Endothelial cell of umbilical vein (primary cell): ENCODE results near the gene RABEP2. TPM values are rescaled to one million over a fixed set of nuclear protein-coding genes. Genes with fewer than 3 reads are reported as not detected.

ENCODE experiments used
- BruUV-seq: library from RNA; stranded (reverse); fragments of 400-500 nt; replicated peaks from 2 replicates; lab custom pipeline; 2021; lab: Mats Ljungman, UMichigan
- CTCF ChIA-PET: fragments of 300-600, 350-600 bp; sonication (Branson Sonifier 250); formaldehyde crosslinking; loops from one replicate; lab custom pipeline; 2021; ENCODE audit warnings: antibody characterized with exemption, inconsistent platforms; lab: Charles Lee
- POLR2A ChIA-PET: fragments of 300-600, 350-600 bp; sonication (Branson Sonifier 250); formaldehyde crosslinking; loops from one replicate; lab custom pipeline; 2021; ENCODE audit warnings: antibody characterized with exemption, inconsistent platforms; lab: Charles Lee
- DNase-seq: peaks from one replicate; pipeline ENCODE4 v3.0.0-alpha.2; 2011; ENCODE audit warnings: low read depth, low spot score
- FAIRE-seq: peaks from 2 replicates; lab custom pipeline; 2011; peaks lifted over from hg19 to GRCh38; lab: Jason Lieb, UNC
- H2AFZ ChIP-seq: 2 replicates; pipeline ENCODE4 v1.6.0; 2012; ENCODE audit warnings: low read depth, low read length, control low read depth, inconsistent platforms
- H3K27ac ChIP-seq: 2 replicates; pipeline ENCODE4 v1.5.1; 2011; ENCODE audit warnings: low read depth, mild to moderate bottlenecking, control low read depth, low read length, moderate library complexity; ENCODE audit not compliant: insufficient read depth
- H3K27me3 ChIP-seq, 2 experiments: 2 replicates each; pipeline versions ENCODE4 v1.6.0 to v1.6.1; 2011; ENCODE audit warnings: low read length in 2 of 2, mixed read lengths in 1 of 2; ENCODE audit not compliant: control insufficient read depth in 2 of 2, insufficient read depth in 2 of 2
- H3K36me3 ChIP-seq, 2 experiments: 2 replicates in 1 of 2; 3 replicates in 1 of 2; pipeline ENCODE4 v1.5.1; 2011; ENCODE audit warnings: low read length in 2 of 2, mild to moderate bottlenecking in 1 of 2, moderate library complexity in 1 of 2; ENCODE audit not compliant: control insufficient read depth in 2 of 2, insufficient read depth in 2 of 2; ENCODE audit errors: extremely low read depth in 1 of 2
- H3K4me1 ChIP-seq: 3 replicates; pipeline ENCODE4 v1.5.1; 2011; ENCODE audit warnings: mild to moderate bottlenecking, low read length; ENCODE audit not compliant: control insufficient read depth, insufficient read depth; ENCODE audit errors: extremely low read depth
- H3K4me2 ChIP-seq: 2 replicates; pipeline ENCODE4 v1.6.1; 2011; ENCODE audit warnings: low read length, control low read depth, mixed read lengths; ENCODE audit not compliant: insufficient read depth
- H3K4me3 ChIP-seq, 3 experiments: fragments of 200-600 bp in 1 of 3; sonication (generic), shearing (Covaris generic) in 1 of 3; replicated peaks in 1 of 3; 2 replicates each; pipeline ENCODE4 v1.5.1; 2011 to 2016; ENCODE audit warnings: control low read depth in 3 of 3, low read length in 3 of 3, mild to moderate bottlenecking in 2 of 3, inconsistent platforms in 1 of 3, low read depth in 1 of 3, moderate library complexity in 1 of 3; ENCODE audit not compliant: insufficient read depth in 1 of 3
- H3K79me2 ChIP-seq: 2 replicates; pipeline ENCODE4 v1.6.0; 2012; ENCODE audit warnings: low read length, inconsistent platforms; ENCODE audit not compliant: control insufficient read depth, insufficient read depth
- H3K9ac ChIP-seq: replicated peaks from 2 replicates; pipeline ENCODE3; 2011; ENCODE audit warnings: low read length, control low read depth; ENCODE audit not compliant: insufficient read depth; ENCODE audit errors: extremely low read depth
- H3K9me1 ChIP-seq: replicated peaks from 3 replicates; pipeline ENCODE4 v1.6.0; 2011; ENCODE audit warnings: mild to moderate bottlenecking, low read length; ENCODE audit not compliant: control insufficient read depth, insufficient read depth; ENCODE audit errors: extremely low read depth
- H3K9me3 ChIP-seq: replicated peaks from 2 replicates; pipeline ENCODE4 v1.5.1; 2012; ENCODE audit warnings: low read length, inconsistent platforms; ENCODE audit not compliant: control insufficient read depth, insufficient read depth
- H4K20me1 ChIP-seq: replicated peaks from 2 replicates; pipeline ENCODE3; 2011; ENCODE audit warnings: mild to moderate bottlenecking, low read length; ENCODE audit not compliant: control insufficient read depth, insufficient read depth; ENCODE audit errors: extremely low read depth
- EZH2 ChIP-seq: IDR thresholded peaks from 2 replicates; pipeline ENCODE4 v1.6.1; 2012; ENCODE audit warnings: borderline replicate concordance, low read depth, mild to moderate bottlenecking, moderate library complexity, low read length, inconsistent platforms; ENCODE audit not compliant: severe bottlenecking
- FOS ChIP-seq: IDR thresholded peaks from 2 replicates; pipeline ENCODE4 v1.6.1; 2011; ENCODE audit warnings: mild to moderate bottlenecking, low read length, moderate library complexity, borderline replicate concordance; ENCODE audit not compliant: insufficient read depth
- GATA2 ChIP-seq: IDR thresholded peaks from 2 replicates; pipeline ENCODE4 v1.7.0; 2011; ENCODE audit warnings: low read depth, mild to moderate bottlenecking, moderate library complexity, mixed read lengths, low read length; ENCODE audit not compliant: insufficient read length, insufficient read depth
- JUN ChIP-seq: IDR thresholded peaks from 2 replicates; pipeline ENCODE4 v1.6.1; 2011; ENCODE audit warnings: borderline replicate concordance, low read depth; ENCODE audit not compliant: insufficient read length, insufficient read depth
- MYC ChIP-seq: IDR thresholded peaks from one replicate; pipeline ENCODE4 v1.6.1; 2011; ENCODE audit warnings: mild to moderate bottlenecking, low read depth, low read length
- POLR2A ChIP-seq: IDR thresholded peaks from 2 replicates; pipeline ENCODE4 v1.6.1; 2012; ENCODE audit warnings: low read depth, mild to moderate bottlenecking, control low read depth, low read length
- POLR2AphosphoS5 ChIP-seq: IDR thresholded peaks from 2 replicates; pipeline ENCODE4 v1.6.1; 2012; ENCODE audit warnings: low read depth, mild to moderate bottlenecking, control low read depth, low read length, moderate library complexity; ENCODE audit not compliant: insufficient read depth
- dilution Hi-C: fragments of 300-500 bp; cut with MboI; formaldehyde crosslinking; loops from one replicate; pipeline ENCODE4 v1.15.0; 2019; ENCODE audit warnings: low sequenced_read_pairs; ENCODE audit not compliant: extremely low pct_ligation_motif_present
- intact Hi-C: fragments of 100-400 bp; cut with micrococcal nuclease; formaldehyde crosslinking; loops from one replicate; pipeline ENCODE4 v1.10.0; 2022
- polyA plus RNA-seq, 4 experiments: library from polyadenylated mRNA; depleted of rRNA in 3 of 4; stranded (reverse) in 3 of 4; unstranded in 1 of 4; fragments of >200 nt; gene quantifications; 2 replicates each; pipeline versions ENCODE4 v1.2.1 to v1.2.3, GENCODE V29; 2011 to 2012; ENCODE audit warnings: missing spikeins in 1 of 4
- total RNA-seq: library from RNA; stranded (reverse); gene quantifications from 2 replicates; pipeline ENCODE4 v1.2.3, GENCODE V29; 2021
- TF ChIP-seq, protein P1 (sequence below): IDR thresholded peaks from 2 replicates; pipeline ENCODE4 v1.6.1; 2011; ENCODE audit not compliant: insufficient read depth, insufficient read length
- TF ChIP-seq, protein P2 (sequence below), 2 donors: IDR thresholded peaks; 1 replicate in 1 of 2; 2 replicates in 1 of 2; pipeline ENCODE4 v1.5.1; 2011; ENCODE audit warnings: low read length in 2 of 2, mild to moderate bottlenecking in 2 of 2, moderate library complexity in 2 of 2, control low read depth in 1 of 2, inconsistent platforms in 1 of 2, low read depth in 1 of 2; ENCODE audit not compliant: insufficient read depth in 1 of 2; ENCODE audit errors: extremely low read depth in 1 of 2

Gene RABEP2
- total and polyA plus RNA-seq, 2 donors (not counting 3 experiments of a cell fraction or from before 2014, with no cell fraction given), result 25.9 to 37.4 TPM

DNA sequence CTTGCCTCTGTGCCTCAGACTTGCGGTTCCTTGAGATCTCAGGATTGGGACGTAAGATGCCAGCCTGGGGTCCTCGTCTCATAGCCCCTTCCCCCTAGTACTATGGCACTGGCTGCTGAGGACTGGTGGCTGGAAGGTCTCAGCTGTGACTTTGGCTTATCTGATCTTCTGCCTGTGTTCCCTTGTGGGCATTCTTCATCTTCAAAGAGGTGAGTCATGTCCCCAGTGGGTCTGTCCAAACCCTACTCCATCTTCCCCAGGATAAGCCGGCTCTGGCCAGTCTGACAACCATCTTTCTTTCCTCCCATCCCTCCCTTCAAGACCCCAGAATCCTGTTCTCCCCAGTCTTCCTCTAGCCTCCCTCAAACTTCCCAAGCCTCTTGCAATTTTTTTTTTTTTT is 10.3 kb upstream of the RABEP2 start:
- intact Hi-C loops (no loop called here), dilution Hi-C loops (no loop called here)
- no peaks in the 10 kb centered on the region for H4K20me1 ChIP-seq
- no TSS peak for BruUV-seq
- H3K4me3 ChIP-seq, result no peak overlapping the region
- no peaks in the 10 kb centered on the region for H3K9me3 ChIP-seq
- ChIA-PET CTCF (no interaction called here), POLR2A (no interaction called here)
- no peak overlapping the region for H2AFZ ChIP-seq
- DNase-seq, result no peak
- no peaks in the 10 kb centered on the region for H3K36me3 ChIP-seq
- no peaks in the 10 kb centered on the region for H3K9me1 ChIP-seq
- TF ChIP-seq MYC (no peak), FOS (no peak), POLR2A (no peak), JUN (no peak), GATA2 (no peak), POLR2AphosphoS5 (no peak), EZH2 (no peak)
- TF ChIP-seq, protein P1, sequence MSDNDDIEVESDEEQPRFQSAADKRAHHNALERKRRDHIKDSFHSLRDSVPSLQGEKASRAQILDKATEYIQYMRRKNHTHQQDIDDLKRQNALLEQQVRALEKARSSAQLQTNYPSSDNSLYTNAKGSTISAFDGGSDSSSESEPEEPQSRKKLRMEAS, result no peak
- TF ChIP-seq, protein P2, sequence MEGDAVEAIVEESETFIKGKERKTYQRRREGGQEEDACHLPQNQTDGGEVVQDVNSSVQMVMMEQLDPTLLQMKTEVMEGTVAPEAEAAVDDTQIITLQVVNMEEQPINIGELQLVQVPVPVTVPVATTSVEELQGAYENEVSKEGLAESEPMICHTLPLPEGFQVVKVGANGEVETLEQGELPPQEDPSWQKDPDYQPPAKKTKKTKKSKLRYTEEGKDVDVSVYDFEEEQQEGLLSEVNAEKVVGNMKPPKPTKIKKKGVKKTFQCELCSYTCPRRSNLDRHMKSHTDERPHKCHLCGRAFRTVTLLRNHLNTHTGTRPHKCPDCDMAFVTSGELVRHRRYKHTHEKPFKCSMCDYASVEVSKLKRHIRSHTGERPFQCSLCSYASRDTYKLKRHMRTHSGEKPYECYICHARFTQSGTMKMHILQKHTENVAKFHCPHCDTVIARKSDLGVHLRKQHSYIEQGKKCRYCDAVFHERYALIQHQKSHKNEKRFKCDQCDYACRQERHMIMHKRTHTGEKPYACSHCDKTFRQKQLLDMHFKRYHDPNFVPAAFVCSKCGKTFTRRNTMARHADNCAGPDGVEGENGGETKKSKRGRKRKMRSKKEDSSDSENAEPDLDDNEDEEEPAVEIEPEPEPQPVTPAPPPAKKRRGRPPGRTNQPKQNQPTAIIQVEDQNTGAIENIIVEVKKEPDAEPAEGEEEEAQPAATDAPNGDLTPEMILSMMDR (IDR thresholded peaks at IDR 0.05; ENCODE audit: extremely low read depth in 1 of 2, insufficient read depth in 1 of 2, low read depth in 1 of 2, low read length in 2 of 2), result no peak
- no peaks in the 10 kb centered on the region for H3K4me1 ChIP-seq
- no peak overlapping the region for H3K27ac ChIP-seq
- no peak overlapping the region for H3K9ac ChIP-seq
- H3K4me2 ChIP-seq, result no peak overlapping the region
- FAIRE-seq, result no peak
- H3K27me3 ChIP-seq, result no peaks in the 10 kb centered on the region
- H3K79me2 ChIP-seq, result no peaks in the 10 kb centered on the region
